ENCODE measurements around the gene MEPE.

MEPE gene

DNA sequence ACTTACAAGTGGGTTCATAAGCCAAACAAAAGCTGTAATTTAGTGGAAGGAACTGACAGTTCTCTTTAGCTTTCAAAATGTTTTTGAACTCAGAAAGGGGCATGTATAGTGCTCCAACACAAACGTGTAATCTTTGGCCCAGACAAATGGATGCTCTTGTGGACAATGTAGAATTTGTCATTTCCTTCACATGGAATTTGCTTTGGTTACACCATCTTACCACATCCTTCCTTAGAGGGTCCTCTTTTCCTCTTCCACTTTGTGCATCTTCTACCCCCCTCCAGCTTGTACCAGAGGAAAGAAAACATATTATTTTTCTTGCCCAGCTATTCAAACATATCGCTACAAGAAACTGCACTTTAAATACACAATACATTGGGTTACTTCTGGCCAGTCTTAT, 42.4 kb downstream of the MEPE start:
- no peak overlapping the region for H3K4me3 ChIP-seq (ENCODE audit: low read depth, low read length)
- TF ChIP-seq, protein P1, sequence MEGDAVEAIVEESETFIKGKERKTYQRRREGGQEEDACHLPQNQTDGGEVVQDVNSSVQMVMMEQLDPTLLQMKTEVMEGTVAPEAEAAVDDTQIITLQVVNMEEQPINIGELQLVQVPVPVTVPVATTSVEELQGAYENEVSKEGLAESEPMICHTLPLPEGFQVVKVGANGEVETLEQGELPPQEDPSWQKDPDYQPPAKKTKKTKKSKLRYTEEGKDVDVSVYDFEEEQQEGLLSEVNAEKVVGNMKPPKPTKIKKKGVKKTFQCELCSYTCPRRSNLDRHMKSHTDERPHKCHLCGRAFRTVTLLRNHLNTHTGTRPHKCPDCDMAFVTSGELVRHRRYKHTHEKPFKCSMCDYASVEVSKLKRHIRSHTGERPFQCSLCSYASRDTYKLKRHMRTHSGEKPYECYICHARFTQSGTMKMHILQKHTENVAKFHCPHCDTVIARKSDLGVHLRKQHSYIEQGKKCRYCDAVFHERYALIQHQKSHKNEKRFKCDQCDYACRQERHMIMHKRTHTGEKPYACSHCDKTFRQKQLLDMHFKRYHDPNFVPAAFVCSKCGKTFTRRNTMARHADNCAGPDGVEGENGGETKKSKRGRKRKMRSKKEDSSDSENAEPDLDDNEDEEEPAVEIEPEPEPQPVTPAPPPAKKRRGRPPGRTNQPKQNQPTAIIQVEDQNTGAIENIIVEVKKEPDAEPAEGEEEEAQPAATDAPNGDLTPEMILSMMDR (IDR thresholded peaks at IDR 0.05; ENCODE audit: low read depth, low read length), result no peak
- TF ChIP-seq POLR2A (IDR thresholded peaks at IDR 0.05; ENCODE audit: extremely low read depth, insufficient read length) (no peak), MYC (IDR thresholded peaks at IDR 0.05; ENCODE audit: low read depth, low read length) (no peak)
- TF ChIP-seq, protein P2, sequence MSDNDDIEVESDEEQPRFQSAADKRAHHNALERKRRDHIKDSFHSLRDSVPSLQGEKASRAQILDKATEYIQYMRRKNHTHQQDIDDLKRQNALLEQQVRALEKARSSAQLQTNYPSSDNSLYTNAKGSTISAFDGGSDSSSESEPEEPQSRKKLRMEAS (IDR thresholded peaks at IDR 0.05; ENCODE audit: low read depth, low read length), result no peak
- peak; percentile 42 for DNase-seq (ENCODE audit: low read depth)

DNA sequence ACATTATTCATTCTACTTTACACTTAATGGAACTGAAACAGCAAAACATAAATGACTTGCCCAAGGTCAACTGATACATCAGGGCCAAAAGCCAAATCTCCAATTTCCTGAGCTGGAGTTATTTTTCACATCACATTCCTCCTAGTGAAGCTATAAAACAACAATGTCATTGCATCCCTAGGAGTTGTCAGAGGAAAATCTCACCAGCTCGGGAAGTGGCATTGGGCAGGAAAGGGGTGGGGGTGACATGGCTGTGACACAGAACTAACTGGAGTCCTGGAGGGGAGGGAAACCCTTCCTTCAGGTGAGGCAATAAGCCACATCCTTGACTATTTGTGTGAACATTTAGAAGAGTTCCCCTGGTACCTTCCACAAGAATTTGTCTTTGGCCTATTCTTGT, 47.3 kb downstream of the MEPE start:
- H3K4me3 ChIP-seq (ENCODE audit: low read depth, low read length), result no peak overlapping the region
- TF ChIP-seq, protein P2 (IDR thresholded peaks at IDR 0.05; ENCODE audit: low read depth, low read length), result no peak
- TF ChIP-seq, protein P1 (IDR thresholded peaks at IDR 0.05; ENCODE audit: low read depth, low read length), result no peak
- TF ChIP-seq POLR2A (IDR thresholded peaks at IDR 0.05; ENCODE audit: extremely low read depth, insufficient read length), result no peak
- no peak for TF ChIP-seq MYC (IDR thresholded peaks at IDR 0.05; ENCODE audit: low read depth, low read length)
- no peak for DNase-seq (ENCODE audit: low read depth)

DNA sequence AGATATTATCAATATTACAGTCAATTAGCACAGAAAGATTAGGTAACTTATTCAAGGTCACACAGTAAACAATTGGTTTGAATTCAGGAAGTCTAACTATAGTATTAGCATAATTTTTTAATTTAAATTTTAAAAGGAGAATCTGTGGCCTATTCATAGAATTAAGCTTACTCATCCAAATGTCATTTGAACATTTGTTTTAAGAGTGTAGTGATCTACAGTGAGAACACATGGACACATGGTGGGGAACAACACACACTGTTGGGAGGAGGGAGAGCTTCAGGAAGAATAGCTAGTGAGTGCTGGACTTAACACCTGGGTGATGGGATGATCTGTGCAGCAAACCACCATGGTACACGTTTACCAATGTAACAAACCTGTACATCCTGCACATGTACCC, 48.3 kb downstream of the MEPE start:
- DNase-seq (ENCODE audit: low read depth), result no peak
- TF ChIP-seq, protein P2 (IDR thresholded peaks at IDR 0.05; ENCODE audit: low read depth, low read length), result no peak
- TF ChIP-seq POLR2A (IDR thresholded peaks at IDR 0.05; ENCODE audit: extremely low read depth, insufficient read length) (no peak), MYC (IDR thresholded peaks at IDR 0.05; ENCODE audit: low read depth, low read length) (no peak)
- TF ChIP-seq, protein P1 (IDR thresholded peaks at IDR 0.05; ENCODE audit: low read depth, low read length), result no peak
- no peak overlapping the region for H3K4me3 ChIP-seq (ENCODE audit: low read depth, low read length)

DNA sequence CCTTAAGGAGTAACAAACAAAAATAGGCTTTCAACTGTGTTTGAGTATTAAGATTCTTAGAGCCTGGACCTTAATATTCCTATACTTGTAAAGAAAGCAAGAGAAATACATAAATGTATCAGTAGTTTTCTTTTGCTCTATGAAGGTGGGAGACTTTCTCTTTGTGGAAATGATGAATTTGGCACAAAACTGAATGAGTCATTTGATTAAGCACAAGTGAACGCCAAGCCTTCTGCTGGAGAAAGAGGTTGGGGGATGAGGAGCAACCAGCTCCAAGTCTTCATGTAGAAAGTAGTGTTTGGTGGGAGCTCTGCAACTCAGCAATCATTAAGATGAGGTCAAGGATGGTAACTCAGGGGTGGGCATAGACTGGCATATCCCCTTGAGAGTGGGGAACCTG, 49.6 kb downstream of the MEPE start:
- DNase-seq (ENCODE audit: low read depth), result no peak
- no peak overlapping the region for H3K4me3 ChIP-seq (ENCODE audit: low read depth, low read length)
- TF ChIP-seq, protein P2 (IDR thresholded peaks at IDR 0.05; ENCODE audit: low read depth, low read length), result no peak
- TF ChIP-seq POLR2A (IDR thresholded peaks at IDR 0.05; ENCODE audit: extremely low read depth, insufficient read length), result no peak
- no peak for TF ChIP-seq MYC (IDR thresholded peaks at IDR 0.05; ENCODE audit: low read depth, low read length)
- TF ChIP-seq, protein P1 (IDR thresholded peaks at IDR 0.05; ENCODE audit: low read depth, low read length), result no peak

DNA sequence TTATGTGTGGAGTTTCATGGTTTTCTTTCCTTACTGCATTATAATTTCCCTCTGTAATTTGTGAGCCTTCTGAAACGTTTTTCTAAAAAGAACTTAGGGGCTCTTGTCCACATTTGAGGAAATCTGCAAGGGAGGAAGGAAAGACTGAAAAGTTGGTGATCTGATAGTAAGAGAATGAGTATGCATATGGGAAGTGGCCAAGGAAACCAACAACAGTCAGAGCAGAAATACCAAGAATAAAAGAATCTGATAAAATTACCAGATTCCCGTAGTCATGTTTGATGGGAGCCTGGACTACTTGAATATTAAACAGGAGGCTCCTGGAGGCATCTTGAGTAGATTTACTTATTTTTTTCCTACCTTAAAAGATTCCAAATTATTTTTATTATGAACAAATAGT, 50.1 kb downstream of the MEPE start:
- no peak overlapping the region for H3K4me3 ChIP-seq (ENCODE audit: low read depth, low read length)
- no peak for DNase-seq (ENCODE audit: low read depth)
- TF ChIP-seq, protein P2 (IDR thresholded peaks at IDR 0.05; ENCODE audit: low read depth, low read length), result no peak
- TF ChIP-seq, protein P1 (IDR thresholded peaks at IDR 0.05; ENCODE audit: low read depth, low read length), result no peak

Measured in NB4 (cell line).